Endothelial cell of umbilical vein (primary cell): Measurements from ENCODE around the gene ASB10.

Experiments used
- EZH2 ChIP-seq: IDR thresholded peaks from 2 replicates; pipeline ENCODE4 v1.6.1; 2012; ENCODE audit warnings: borderline replicate concordance, low read depth, mild to moderate bottlenecking, moderate library complexity, low read length, inconsistent platforms; ENCODE audit not compliant: severe bottlenecking
- GATA2 ChIP-seq: IDR thresholded peaks from 2 replicates; pipeline ENCODE4 v1.7.0; 2011; ENCODE audit warnings: low read depth, mild to moderate bottlenecking, moderate library complexity, mixed read lengths, low read length; ENCODE audit not compliant: insufficient read length, insufficient read depth
- MAX ChIP-seq: IDR thresholded peaks from 2 replicates; pipeline ENCODE4 v1.6.1; 2011; ENCODE audit not compliant: insufficient read depth, insufficient read length
- POLR2A ChIP-seq: IDR thresholded peaks from 2 replicates; pipeline ENCODE4 v1.6.1; 2012; ENCODE audit warnings: low read depth, mild to moderate bottlenecking, control low read depth, low read length
- POLR2AphosphoS5 ChIP-seq: IDR thresholded peaks from 2 replicates; pipeline ENCODE4 v1.6.1; 2012; ENCODE audit warnings: low read depth, mild to moderate bottlenecking, control low read depth, low read length, moderate library complexity; ENCODE audit not compliant: insufficient read depth
- TF ChIP-seq, protein P1 (sequence below), 2 donors: IDR thresholded peaks; 1 replicate in 1 of 2; 2 replicates in 1 of 2; pipeline ENCODE4 v1.5.1; 2011; ENCODE audit warnings: low read length in 2 of 2, mild to moderate bottlenecking in 2 of 2, moderate library complexity in 2 of 2, control low read depth in 1 of 2, inconsistent platforms in 1 of 2, low read depth in 1 of 2; ENCODE audit not compliant: insufficient read depth in 1 of 2; ENCODE audit errors: extremely low read depth in 1 of 2

GRCh38 chr7:151226560-151226874 lies 39.5 kb upstream of the ASB10 start:
- TF ChIP-seq MAX (no peak), EZH2 (no peak), POLR2AphosphoS5 (no peak), POLR2A (no peak), GATA2 (no peak)
- TF ChIP-seq, protein P1, sequence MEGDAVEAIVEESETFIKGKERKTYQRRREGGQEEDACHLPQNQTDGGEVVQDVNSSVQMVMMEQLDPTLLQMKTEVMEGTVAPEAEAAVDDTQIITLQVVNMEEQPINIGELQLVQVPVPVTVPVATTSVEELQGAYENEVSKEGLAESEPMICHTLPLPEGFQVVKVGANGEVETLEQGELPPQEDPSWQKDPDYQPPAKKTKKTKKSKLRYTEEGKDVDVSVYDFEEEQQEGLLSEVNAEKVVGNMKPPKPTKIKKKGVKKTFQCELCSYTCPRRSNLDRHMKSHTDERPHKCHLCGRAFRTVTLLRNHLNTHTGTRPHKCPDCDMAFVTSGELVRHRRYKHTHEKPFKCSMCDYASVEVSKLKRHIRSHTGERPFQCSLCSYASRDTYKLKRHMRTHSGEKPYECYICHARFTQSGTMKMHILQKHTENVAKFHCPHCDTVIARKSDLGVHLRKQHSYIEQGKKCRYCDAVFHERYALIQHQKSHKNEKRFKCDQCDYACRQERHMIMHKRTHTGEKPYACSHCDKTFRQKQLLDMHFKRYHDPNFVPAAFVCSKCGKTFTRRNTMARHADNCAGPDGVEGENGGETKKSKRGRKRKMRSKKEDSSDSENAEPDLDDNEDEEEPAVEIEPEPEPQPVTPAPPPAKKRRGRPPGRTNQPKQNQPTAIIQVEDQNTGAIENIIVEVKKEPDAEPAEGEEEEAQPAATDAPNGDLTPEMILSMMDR (IDR thresholded peaks at IDR 0.05; ENCODE audit: extremely low read depth in 1 of 2, insufficient read depth in 1 of 2, low read depth in 1 of 2, low read length in 2 of 2): no peak
